CMK (cell line): Measurements from ENCODE around the gene CYTH4.
"Not testable (repeated sequence)": the region's sequence is repeated elsewhere in the genome, so short reads cannot be mapped to it uniquely, and the experiment has no call there.

ENCODE experiments used
- DNase-seq: peaks from one replicate; pipeline ENCODE4 v3.0.0-alpha.2; 2010; ENCODE audit warnings: low read depth

CYTH4 gene

DNA sequence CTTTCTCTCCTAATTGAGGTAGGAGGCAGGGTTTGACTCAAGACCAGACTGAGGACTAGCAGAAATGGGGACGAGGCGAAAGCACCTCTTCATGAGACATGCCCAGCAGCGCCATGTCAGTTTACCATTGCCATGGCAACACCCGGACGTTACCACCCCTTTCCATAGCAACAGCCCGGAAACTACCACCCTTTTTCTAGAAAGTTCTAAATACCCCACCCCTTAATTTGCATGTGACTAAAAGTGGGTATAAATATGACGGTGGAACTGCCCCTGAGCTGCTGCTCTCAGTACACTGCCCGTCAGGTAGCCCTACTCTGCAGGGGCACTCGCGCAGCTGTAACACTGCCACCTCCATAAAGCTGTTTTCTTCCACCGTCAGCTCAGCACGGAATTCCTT, 32.3 kb upstream of the CYTH4 start:
- no peak for DNase-seq

DNA sequence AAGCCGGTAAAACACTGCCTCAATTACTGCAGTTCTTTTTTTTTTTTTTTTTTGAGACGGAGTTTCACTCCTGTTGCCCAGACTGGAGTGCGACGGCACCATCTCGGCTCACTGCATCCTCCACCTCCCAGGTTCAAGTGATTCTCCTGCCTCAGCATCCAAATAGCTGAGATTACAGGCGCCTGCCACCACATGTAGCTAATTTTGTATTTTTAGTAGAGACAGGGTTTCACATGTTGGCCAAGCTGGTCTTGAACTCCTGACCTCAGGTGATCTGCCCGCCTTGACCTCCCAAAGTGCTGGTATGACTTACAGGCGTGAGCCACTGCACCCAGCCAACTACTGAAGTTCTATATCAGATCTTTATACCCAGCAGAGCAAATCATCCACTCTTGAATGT, 30.5 kb upstream of the CYTH4 start:
- not testable (repeated sequence) for DNase-seq

DNA sequence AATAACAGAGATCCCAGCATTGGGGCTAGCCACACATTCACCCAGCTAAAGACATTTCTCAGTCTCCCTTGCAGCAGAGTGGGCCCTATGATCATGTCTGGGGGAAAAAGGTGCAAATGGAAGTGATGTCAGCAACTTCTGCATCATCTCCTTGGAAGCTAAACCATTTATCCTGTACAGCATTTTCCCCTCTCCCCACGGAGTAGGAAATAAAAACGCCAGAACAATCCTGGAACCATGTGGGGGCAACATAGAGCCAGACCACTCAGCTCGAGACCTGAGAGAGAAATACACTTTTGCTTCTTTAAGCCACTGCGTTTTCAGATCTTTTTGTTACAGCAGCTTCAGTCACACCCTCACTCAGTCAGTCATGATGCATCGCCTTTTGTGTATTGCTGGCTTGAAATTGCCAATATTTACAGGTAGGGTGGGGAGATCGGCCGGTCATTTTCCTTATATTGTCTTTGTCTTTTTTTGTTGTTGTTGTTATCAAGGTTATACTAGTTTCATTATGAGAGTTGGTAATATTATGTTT, 29.1 kb upstream of the CYTH4 start:
- DNase-seq = no peak

DNA sequence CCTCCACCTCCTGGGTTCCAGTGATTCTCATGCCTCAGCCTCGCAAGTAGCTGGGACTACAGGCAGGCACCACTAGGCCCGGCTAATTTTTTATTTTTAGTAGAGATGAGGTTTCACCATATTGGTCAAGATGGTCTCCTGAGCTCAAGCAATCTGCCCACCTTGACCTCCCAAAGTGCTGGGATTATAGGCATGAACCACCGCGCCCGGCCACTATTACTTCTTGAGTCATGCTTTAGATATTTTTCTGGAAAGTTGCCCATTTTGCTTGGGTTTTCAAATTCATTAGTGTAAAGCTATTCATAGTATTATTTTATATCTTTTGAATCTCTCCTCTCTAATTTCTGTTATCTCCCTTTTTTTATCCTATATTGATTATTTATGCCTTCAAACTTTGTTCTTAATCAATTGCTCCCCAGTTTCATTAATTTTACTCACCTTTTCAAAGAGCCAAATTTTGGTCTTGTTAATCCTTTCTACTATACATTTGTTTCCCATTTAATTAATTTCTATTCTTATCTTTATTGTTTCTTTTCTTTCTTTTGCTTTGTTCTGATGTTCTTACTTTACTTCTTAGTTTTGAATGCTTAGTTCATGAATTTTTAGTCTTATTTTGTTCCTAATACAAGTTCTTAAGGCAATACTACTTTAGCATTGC, 28.0 kb upstream of the CYTH4 start:
- no peak for DNase-seq

DNA sequence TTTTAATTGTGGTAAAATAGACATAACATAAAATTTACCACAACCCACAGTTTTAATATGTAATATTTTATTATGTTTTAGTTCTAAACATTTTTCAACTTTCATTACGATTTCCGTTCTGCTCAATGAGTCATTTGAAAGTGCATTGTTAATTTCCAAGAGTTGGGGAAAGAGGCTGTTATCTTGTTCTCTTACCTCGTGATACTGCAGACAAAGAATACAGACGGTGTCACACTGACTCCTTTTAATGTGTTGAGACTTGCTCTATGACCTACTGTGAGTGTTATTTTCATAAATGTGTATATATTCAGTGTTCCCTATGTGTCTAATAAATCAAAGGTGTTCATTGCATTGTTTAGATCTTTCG, 27.5 kb upstream of the CYTH4 start:
- DNase-seq = no peak

DNA sequence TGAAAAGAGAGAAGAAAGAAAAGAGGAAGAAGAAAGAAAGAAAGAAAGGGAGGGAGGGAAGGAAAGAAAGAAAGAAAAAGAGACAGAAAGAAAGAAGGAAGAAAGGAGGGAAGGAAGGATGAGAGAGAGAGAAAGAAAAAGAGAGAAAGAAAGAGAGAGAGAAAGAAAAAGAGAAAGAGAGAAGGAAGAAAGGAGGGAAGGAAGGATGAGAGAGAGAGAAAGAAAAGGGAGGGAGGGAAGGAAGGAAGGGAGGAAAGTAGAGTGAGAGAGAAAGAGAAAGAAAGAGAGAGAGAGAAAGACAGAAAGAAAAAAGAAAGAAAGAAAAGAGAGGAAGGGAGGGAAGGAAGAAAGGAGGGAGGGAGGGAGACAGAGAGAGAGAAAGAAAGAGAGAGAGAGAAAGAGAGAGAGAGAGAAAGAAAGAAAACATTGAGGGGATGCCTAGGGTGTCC, 26.7 kb upstream of the CYTH4 start:
- DNase-seq = no peak

DNA sequence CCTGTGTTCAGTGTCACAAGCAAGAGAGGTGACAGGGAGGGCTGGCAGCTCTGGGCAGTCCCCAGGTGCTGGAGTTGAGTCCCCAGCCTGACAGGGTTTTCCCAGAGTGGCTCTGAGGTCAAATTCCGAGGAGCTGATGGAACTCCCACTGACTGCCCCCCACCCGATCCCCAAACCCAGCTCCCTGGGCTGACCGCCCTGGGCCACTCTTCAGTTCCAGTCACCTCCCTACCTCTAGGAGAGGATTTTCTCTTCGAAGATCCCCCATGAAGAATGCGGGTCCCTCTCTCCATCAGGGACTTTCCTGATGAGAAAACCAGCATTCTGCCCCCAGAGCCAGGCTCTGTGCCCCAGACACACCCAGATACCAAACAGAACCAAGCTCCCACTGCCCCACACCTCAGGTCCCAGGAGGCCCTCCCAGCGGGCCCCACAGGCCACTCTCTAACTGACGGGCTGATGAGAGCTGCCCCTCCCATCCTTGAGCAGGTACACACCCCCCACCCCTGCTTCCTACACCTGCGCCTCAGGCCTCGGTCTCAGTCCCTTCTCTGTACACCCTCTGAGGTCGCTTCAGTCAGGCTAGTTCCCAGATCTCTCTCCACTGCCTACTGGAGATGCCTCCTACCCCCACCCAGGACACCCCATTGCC, 26.1 kb upstream of the CYTH4 start:
- DNase-seq = no peak

DNA sequence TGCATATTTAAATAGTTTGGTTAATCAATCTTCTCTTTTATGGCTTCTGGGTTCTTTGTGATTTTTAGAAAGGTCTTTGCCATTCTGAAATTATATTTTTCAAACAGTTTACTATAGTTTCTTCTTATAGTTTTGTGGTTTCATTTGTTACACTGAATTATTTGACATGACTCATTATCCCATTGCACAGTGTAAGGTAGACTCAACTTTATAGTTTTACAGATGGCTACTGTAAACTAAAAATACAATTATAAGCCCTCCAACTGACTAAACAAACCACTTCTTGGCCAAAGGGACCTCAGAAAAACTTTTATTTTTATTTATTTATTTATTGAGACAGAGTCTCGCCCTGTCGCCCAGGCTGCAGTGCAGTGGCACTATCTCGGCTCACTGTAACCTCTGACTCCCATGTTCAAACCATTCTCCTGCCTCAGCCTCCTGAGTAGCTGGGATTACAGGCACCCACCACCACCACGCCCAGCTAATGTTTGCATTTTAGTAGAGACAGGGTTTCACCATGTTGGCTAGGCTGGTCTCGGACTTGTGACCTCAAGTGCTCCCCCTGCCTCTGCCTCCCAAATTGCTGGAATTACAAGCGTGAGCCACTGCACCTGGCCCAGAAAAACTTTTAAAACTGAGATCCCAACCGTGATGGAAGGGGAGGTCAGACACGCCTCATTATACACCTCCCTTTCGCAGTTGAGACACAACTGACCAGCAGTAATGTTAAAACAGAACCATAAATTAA, 24.1 kb upstream of the CYTH4 start:
- no peak for DNase-seq

DNA sequence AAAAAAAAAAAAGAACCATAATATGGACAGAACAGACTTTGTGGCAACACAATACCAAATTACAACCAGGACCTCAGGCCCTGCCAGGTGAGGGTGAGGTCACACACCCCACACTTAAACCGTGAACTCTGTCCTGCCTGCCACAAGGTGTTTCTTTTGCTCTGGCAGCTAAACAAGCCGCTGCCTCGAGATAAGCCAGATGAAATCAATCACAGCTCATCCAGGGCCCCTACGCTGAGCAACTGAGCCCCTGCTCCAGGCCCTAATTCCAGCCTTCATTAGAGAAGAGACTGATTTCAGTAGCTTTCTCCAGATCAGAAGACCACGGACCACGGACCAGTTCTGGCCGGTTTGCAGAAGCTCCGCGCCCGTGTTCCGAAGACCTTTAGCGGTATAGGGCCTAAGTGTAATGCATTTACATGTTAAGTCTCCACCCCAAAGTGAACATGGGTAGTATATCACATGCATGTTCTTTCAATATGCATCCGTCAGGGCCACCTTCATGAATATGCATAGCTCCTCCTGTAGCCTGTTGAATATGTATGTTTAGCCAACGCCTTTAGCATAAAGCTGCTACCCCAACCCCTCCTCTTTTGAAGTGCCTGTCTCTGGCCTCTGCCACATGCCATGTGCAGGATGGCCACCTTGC, 23.4 kb upstream of the CYTH4 start:
- no peak for DNase-seq

DNA sequence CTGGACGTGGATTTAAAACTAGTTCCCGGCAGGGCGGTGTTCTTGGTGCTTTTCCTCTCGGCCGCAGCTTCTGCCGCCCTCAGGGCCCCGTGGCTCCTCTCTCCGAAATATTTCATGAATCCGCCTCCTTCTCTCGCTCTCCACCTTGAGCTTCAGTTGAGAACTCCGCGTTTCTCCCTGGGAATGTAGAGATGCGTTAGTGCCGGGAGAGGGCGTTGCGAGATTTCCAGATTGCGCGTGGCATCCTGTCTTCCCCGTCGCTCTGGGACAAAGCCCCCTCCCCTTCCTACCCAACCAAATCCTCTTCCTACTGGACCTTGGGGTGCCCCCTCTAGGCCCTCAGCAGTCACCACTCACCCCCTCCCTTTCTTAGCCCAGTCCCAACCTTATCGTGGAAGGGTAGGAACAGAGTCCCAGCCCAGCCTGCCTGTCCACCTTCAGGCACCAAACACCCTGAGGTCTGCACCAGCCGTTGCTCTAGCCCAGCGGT, 22.7 kb upstream of the CYTH4 start:
- no peak for DNase-seq

DNA sequence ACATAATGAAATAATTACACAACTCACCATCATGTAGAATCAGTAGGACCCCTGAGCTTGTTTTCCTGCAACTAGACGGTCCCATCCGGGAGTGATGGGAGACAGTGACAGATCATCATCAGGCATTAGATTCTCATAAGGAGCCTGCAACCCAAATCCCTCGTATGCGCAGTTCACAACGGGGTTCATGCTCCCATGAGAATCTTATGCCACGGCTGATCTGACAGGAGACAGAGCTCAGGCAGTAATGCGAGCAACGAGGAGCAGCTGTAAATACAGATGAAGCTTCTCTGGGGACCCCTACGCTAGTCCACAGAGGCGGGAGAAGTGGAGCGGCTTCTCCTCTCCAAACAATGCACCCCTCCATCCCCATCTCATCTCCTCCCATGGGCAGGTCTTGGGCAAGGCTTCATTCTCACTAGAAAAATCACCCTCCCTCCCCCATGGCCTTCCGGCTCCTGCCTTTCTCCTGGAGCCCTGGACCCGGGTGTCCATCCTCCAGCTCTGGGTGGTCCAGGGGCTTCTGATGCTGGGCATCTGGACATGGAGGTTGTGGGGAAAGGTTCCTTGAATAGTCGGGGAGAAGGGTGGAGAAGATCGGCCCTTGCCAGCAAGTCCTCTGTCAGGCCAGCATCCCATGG, 22.0 kb upstream of the CYTH4 start:
- no peak for DNase-seq

DNA sequence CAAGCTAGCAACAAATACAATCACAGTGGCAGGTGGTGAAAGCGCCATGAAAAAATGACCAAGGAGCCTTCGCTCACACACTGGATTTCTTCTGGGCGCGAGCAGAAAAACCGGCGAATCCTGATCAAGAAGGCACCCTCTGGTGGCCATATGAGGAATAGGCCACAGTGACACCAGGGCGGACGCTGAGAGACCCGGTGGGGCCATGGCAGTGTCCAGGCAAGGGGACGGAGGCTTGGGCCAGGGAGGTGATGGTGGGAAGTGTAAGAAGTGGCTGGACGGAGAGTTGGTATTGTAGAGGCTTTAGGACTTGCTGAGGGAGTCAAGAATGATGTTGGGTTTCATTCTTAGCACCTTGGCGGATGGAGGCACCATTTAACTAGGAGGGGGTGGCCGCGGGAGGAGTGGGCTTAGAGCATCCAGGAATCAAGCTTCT, 21.4 kb upstream of the CYTH4 start:
- no peak for DNase-seq

DNA sequence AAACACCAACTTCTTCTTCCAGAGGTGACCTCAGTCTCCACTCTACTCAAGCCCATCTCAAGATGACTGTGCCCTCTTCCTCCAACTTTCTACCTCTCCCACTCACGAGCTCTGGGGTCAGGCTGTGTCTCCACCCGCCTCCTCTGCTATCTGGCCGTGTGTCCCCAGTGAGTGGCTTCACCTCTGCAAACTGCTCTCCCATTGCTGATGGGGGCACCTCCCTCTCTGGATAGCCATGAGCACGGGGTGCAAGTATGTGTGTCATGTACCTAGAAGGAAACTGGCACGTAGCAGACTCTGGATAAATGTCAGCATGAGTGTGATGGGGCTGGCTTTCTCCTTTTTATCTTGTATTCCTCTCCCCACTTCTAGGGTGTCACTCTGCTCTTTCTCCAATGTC, 20.0 kb upstream of the CYTH4 start:
- no peak for DNase-seq

DNA sequence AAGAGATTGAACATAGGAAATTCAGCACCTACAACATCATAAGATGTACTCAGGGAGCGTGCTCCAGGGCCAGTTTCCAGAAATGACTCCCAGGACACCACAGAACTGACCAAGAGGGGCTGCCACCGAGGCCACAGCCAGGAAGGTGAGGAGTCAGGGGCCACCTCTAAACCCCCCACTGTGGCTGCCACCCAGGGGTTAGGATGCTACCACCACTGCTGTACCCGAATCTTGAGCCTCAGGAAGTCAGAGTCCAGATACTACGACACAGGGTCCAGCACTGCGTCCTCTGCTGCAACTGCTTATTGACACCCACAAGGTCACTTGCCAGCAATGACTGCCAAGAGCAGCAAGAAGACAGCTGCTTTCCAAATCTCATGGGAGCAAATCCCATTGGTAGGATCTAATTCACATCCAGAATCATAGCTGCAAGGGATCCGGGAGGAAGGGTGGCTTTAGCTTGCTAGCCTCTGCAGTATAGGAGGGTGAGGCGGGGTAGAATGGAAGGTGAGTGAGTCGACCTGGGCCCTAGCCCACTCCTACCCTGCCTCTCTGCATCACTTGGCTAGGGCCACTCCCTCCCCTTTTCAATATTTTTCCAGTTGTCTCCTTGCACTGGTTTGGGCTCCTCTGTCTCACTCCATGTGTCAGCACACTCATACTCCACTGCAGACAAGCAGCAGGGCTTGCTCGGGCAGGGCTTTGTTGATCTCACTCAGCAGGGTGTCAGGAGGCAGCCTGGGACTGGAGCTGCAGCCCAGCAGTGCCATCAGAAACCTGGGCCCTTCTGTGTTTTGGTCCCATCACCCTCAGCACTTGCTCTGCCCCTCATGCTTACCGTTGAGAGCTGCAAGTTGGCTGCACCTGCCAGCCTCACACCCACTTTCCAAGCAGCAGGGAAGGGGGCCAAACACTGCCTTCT, 18.1 kb upstream of the CYTH4 start:
- DNase-seq = no peak

DNA sequence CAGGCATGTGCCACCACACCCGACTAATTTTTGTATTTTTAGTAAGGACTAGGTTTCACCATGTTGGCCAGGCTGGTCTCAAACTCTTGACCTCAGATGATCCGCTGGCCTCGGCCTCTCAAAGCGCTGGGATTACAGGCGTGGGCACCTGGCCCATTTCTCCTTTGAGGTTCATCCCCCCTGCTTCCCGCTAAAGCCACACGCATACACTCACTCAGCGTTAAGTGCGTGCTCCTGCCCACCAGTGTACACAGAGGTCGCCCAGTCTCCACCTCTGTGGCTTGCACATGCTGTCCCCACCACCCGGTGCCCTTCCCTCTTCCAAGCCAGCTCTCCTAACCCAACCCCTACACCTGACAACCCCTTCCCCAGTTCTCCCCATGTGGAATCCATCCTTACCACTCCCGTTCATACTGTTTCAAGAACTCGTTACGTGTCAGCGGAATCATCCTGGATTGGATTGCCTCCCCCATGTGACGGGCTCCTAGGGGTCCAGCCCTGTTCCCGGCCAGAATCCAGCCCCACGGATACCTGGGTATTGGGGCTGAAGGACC, 15.7 kb upstream of the CYTH4 start:
- DNase-seq = no peak

DNA sequence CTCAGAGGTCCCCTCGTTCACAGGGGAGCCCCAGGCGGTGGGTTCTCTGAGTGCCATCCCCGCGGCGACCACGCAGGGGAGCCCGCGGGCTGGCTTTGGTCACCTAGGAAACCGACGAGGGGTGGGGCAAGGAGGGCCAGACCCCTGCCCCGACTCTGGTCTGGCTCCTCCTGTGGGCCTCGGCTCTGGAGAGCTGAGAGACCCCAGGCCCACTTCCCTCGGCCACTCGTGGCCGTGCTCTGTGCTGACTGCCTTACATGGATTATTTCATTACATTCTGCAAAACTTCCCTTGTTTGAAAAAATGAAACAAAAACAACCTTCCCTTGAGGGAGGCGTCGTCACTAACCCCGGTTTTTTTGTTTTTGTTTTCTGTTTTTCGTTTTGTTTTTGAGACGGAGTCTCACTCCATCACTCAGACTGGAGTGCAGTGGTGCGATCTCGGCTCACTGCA, 15.1 kb upstream of the CYTH4 start:
- DNase-seq = no peak

DNA sequence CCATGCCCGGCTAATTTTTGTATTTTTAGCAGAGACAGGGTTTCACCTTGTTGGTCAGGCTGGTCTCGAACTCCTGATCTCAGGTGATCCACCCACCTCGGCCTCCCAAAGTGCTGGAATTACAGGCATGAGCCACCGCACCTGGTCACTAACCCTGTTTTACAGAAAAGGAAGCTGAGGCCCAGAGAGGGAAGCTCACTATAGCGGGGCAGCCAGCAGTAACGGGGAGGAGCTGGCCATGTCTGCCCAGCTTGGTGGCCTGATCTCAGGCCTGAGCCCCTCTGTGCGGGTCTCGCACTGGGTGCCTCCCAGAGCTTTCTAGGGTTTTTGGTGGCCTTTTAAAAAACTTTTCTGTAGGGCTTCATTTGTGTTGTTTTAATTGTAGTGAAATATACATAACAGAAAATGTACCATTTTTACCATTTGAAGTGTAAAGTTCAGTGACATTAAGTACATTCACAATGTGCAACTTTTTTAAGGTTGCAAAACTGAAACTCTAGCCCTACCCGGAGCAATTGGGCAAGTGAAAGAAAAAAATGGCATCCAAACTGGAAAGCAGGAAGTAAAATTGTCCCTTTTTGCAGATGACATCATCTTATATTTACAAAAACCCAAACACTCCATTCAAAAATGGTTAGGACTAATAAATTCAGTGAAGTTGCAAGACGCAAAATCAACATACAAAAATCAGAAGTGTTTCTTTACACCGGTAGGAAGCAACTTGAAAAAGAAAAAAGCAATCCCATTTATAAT, 14.5 kb upstream of the CYTH4 start:
- no peak for DNase-seq

DNA sequence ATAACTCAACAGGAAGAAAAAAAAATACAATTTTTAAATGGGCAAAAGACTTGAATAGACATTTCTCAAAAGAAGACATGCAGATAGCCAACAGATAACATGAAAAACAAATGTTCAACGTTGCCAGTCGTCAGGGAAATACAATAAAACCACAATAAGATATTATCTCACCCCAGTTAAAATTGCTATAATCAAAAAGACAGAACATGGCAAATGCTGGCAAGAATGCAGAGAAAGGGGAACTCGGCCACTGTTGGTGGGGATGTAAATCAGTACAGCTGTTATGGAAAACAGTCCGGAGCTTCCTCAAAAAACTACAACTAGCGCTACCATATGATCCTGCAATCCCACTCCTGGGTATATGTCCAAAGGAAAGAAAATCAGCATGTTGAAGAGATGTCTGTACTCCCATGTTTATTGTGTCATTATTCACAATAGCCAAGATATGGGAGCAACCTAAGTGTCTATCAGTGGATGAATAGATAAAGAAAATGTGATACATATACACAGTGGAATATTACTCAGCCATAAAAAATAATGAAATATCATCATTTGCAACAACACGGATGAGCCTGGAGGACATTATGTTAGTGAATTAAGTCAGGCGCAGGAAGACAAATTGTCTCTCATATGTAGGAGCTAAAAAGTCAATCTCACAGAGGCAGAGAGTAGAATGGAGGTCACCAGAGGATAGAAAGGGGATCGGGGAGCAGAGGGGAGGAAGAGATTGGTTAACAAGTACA, 12.2 kb upstream of the CYTH4 start:
- DNase-seq = no peak
